HG03571 (cell line): Measurements from ENCODE around the gene TRIM9.

ENCODE experiments used
- ATAC-seq: cut with Tn5 transposase; IDR thresholded peaks from one replicate; pipeline ENCODE4 v1.9.1; 2021; ENCODE audit not compliant: unreplicated experiment

TRIM9 gene

GRCh38 chr14:50937325-50937724, 157.6 kb downstream of the TRIM9 start:
- ATAC-seq, result no peak

- no peak for ATAC-seq
Observed at GRCh38 chr14:50936882-50937281, 158.0 kb downstream of the TRIM9 start.

- ATAC-seq, result no peak
Observed at GRCh38 chr14:50936016-50936340, 158.9 kb downstream of the TRIM9 start.

GRCh38 chr14:50935126-50936015, 159.5 kb downstream of the TRIM9 start:
- ATAC-seq, result no peak

- ATAC-seq, result no peak
Observed at GRCh38 chr14:50932592-50933495, 162.1 kb downstream of the TRIM9 start.

- ATAC-seq, result no peak
Observed at GRCh38 chr14:50932156-50932555, 162.7 kb downstream of the TRIM9 start.

- ATAC-seq, result no peak
Observed at GRCh38 chr14:50931559-50931958, 163.3 kb downstream of the TRIM9 start.

GRCh38 chr14:50929506-50929905, 165.4 kb downstream of the TRIM9 start:
- no peak for ATAC-seq

- no peak for ATAC-seq
Observed at GRCh38 chr14:50928002-50928635, 166.8 kb downstream of the TRIM9 start.

- ATAC-seq, result no peak
Observed at GRCh38 chr14:50926851-50927386, 168.0 kb downstream of the TRIM9 start.
